Activated naive CD8-positive, alpha-beta T cell treated with anti-CD3 and anti-CD28 coated beads, Interleukin-2, amount 50 U/mL, for 16 hours (primary cell): ENCODE measurements around the gene PAX7.
"Not testable (repeated sequence)": the region's sequence is repeated elsewhere in the genome, so short reads cannot be mapped to it uniquely, and the experiment has no call there.

ENCODE experiments used
- DNase-seq: peaks from one replicate; pipeline ENCODE4 v3.0.0-alpha.2; 2020; ENCODE audit warnings: low read depth, low spot score

Gene PAX7

GRCh38 chr1:18752409-18752808 lies 121.8 kb downstream of the PAX7 start:
- no peak for DNase-seq

GRCh38 chr1:18760156-18760555 lies 129.5 kb downstream of the PAX7 start:
- DNase-seq, result no peak

DNA sequence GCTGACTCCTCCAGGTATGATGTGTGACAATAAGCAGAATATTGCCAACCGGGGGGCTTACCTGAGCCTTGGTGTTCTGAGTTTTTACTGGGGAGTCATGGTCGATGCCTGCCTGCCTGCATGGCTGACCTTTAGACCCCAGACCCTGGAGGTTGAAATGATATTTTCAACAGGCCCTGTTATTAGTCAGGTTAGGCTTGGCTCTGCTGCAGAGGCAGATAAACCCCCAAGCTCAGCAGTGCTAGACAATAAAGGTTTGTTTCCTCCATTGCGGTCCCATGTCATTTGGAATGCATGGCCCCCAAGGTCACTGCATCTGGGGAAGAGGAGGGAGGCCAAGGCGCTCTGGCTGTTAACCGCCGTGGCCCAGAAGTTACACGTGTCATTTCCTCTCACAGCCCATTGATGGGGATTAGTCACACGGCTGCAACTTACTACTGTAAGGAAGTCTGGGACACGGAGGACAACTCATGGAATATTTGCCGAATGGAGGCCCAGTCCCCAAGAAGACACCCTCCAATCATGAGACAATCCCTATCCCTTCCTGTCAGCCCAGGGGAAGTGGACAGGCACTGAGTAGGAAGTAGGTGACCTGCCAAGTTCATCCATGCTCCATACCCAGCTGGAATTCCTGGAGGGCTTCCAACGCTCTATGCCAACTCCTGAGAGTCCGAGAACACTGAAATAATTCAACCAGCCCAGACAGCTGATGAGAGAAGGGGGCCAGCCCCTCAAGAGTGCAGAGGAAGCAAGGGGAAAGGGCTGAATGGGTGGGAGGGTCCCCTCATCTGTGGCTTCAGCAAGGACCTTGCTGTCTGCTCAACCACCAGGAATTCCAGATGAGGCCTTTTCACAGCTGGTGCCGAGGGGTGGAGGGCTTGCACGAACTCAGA lies 131.5 kb downstream of the PAX7 start:
- no peak for DNase-seq

GRCh38 chr1:18764362-18764761 lies 133.7 kb downstream of the PAX7 start:
- no peak for DNase-seq

DNA sequence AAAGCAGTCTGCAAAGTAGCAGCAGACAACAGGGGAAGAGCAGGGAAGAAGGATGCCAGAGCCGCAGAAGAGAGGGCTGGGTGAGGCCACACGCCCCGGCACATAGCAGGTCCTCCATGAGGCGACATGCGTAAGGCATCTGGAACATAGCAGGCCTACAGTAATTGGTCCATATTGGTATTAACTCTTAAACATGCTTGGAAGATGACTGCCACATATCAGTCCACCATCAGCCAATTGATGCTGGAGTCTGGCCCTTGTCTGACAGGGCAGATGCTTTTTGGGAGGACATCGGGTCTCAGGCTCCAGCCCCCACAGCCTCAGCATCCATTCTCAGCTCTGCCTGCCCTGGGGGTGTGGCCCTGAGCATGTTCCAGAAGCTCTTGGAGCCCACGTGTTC lies 135.1 kb downstream of the PAX7 start:
- no peak for DNase-seq

DNA sequence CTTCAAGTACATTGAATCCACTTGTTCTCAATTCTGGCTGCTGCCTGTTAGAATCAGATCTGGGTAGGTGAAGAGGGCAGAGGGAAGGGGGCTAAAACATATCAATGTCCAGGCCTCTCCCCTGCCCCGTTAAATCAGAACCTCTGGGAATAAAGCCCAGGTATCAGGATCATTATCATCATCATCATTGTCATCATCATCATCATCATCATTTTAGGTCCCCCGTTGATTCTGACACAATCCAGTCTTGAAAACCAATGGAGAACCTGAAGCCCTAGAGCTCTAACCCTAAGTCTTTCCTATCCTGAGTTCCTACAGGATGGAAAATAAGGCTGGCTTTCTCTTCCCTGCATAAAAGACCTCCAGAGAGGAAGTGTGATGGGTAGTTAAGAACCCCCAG lies 135.7 kb downstream of the PAX7 start:
- no peak for DNase-seq

GRCh38 chr1:18767576-18767975 lies 136.9 kb downstream of the PAX7 start:
- DNase-seq, result not testable (repeated sequence)

DNA sequence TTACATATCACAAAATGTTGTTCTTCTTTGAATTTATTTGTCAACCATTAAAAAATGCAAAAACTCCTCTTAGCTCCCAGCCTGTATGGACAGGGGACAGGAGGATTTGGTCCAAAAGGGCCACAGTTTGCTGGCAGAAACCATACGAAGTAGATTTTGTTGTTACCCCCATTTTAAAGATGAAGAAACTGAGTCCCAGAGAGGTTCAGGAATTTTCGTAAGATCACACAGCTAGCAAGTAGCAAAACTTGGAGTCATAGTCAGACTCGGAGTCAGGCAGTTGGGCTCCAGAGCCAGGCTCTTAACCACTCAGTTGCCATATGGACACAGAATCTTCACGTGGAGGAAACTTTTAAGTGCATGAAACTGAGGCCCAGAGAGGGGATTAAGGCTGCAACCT lies 137.4 kb downstream of the PAX7 start:
- DNase-seq, result no peak

DNA sequence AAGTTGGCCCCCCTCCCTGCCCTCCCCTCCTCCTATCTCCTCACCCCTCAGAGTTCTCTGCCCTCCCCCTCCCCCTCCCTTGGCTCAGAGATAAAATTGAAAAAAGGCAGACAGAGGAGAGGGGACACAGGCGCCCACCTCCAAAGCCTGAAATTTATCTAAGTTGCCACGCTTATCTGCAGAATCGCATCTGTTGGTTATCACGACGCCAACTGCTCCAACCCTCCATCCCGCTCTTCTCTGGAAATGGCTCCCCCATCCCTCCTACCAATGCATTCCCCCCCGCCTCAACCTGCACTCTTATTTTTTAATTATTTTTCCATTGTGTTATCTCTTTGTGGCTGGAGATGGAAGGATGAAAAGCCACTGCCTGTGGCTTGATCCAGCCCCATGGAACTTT lies 138.5 kb downstream of the PAX7 start:
- no peak for DNase-seq

DNA sequence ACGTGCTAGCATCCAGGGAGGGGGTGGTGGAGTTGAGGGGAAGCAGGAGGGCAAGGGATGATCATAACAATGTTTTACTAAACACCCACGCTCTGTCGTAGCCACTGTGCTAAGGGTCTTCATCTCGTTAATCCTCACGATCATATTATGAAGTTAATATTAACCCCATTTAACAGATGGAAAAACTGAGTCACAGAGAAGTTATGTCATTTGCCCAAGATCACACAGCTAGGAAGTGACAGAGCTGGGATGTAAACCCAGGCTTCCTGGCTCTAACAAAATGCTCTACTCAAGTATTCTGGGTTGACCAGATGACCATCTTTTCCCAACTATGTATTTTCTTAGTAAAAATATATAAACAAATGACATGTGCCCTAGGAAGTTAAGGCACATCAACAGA lies 140.2 kb downstream of the PAX7 start:
- DNase-seq, result no peak

DNA sequence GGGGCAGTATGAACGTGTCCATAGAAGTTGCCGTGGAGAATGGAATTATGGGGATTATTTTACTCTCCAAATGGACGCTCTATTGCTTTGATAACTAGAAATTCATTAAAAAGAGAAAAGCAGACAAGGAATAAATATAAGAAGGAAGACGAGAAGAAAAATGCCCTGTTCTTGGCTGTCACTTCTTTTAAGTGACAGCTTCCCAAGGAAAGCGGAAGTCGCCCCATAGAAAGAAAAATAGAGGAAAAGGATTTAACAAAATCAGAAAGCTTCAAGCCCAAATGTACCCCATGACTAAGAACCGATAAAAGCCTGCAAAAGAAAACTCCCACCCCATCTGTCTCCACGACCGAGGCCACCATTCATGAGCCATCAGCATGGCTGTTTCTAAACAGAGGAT lies 143.1 kb downstream of the PAX7 start:
- DNase-seq, result no peak

GRCh38 chr1:18775341-18775740 lies 144.7 kb downstream of the PAX7 start:
- no peak for DNase-seq

DNA sequence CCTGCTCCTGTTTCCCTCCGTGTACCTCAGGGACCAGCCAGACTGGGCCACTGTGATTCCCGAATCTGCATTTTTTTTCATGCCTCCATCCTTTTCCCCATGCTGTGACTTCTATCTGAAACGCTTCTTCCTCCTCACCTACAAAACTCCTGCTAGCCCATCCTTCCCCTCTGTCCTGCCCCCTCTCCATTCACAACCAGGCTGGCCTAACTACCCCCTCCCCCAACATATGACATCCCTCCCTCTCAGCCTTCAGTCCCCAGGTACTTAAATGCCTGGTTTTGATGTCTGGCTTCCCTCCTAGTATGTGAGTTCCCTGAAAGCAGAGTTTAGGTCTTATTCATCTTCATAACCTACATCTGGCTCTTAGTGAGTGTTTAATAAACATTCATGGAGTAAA lies 146.1 kb downstream of the PAX7 start:
- DNase-seq, result no peak

DNA sequence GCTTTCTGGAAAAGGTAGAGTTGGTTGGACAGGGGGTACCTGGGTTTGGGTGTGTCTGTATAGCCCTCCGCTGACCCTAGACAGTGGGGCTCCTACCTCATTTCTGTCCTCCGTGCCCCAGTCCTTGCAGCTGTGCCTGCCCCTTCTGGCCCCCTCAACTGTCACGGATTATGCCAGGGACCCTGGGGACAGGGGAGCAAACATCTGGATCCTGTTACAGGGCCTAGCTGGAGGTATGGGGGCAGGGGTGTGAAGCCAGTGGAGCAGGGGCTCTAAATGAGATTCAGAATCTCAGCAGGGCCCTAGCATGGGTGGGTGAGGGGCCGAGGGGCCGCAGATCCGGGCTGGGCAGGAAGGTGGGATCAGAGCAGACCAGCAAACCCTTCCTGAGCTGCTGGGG lies 147.8 kb downstream of the PAX7 start:
- no peak for DNase-seq

- DNase-seq, result no peak
Observed at GRCh38 chr1:18781031-18781430, 150.4 kb downstream of the PAX7 start.

- DNase-seq, result no peak
Observed at GRCh38 chr1:18783705-18784481, 153.2 kb downstream of the PAX7 start.

GRCh38 chr1:18784482-18784831 lies 153.8 kb downstream of the PAX7 start:
- DNase-seq, result no peak

DNA sequence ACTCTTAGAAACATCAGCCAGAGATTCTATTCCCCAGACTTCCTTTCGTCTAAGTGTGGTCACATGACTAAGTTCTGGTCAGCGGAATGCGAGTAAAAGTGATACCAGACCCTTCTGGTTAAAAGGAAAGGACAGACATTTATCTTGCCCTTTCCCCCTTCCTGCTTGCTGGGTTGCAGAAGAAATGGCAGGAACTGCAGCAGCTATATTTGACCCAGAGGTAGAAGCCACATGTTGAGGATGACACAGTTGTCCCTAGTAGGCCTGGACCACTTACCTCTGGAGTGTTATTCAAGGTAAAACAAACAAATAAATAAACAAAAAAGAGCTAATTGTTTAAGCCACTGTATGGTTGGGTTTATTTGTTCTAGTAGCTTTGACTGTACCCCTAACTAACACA lies 155.5 kb downstream of the PAX7 start:
- no peak for DNase-seq

DNA sequence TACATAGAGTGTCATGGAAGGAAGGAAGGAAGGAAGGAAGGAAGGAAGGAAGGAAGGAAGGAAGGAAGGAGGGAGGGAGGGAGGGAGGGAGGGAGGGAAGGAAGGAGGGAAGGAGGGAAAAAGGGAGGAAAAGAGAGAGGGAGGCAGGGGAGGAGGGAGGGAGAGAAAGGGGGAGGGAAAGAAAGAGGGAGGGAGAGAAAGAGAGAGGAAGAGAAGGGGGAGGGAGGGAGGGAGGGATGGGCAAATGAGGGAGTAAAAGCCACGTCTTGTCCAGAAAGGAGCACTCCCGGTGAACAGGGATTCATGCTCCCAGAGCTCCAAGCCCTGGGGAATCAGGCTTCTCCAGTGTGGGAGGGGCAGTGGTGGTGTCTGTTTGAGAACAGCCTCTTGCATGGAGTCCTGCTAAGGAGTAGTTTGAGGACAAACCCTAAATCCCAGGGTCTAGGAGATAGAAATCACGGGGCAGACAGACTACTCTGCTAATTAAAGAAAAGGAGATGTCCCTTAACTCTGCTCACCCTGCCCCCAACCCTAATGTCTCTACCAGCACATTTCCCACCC lies 157.3 kb downstream of the PAX7 start:
- no peak for DNase-seq

- DNase-seq, result no peak
Observed at GRCh38 chr1:18789246-18789645, 158.6 kb downstream of the PAX7 start.

DNA sequence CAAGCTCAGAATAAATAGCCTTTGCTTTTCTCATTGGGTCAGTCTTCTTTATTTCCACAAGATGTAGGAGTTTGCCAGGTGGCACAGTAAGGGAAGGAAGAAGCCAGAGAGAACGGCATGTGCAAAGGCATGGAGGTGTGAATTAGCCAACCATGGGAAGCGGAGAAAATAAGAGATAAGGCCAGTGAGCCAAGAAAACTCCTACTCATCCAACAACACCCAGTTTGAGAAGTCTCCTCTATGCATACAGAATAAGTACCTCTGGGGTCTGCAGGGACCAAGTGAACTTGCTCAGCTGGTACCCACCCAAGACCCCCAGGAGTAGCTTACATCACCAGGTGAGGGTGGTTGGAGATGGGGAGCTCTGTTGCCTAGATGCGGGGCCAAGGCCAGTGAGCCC lies 162.1 kb downstream of the PAX7 start:
- no peak for DNase-seq

DNA sequence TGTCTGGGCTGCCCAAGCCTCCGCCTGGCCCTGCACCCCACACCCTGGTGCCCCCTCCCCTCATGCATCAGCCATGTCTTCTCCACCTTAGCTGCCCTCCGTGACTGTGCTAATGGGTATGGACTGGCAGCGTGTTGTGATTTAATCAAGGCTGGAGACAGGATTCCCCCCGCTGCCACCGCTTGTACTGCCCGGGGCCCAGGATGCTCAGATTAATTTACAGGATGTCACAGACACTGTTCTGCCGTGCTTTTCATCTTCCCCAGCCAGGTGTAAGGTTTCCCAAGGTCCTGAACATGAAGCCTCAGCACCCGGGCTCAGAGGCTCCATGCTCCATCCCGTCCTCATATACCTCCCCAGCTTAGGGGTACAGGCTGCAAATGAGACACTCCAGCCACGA lies 162.5 kb downstream of the PAX7 start:
- no peak for DNase-seq

DNA sequence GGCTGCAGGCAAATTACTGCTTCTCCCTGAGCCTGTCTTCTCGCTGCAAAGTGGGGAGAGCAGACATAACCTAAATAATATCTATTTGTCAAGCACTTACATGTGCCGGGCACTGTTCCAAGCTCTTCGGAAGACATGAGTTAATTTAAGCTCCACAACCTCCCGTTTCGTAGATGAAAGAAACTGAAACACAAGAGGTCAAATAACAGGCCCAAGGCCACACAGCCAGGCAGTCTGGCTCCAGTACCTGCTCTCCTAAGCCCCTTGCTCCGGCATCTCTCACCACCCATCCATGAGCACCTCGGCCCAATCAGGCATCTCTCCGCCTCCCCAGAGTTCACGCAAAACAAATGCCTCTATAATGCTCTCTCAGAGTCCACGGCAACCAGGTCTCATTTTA lies 163.4 kb downstream of the PAX7 start:
- no peak for DNase-seq
